Measurements from ENCODE around the gene PELI2.

PELI2 gene

DNA sequence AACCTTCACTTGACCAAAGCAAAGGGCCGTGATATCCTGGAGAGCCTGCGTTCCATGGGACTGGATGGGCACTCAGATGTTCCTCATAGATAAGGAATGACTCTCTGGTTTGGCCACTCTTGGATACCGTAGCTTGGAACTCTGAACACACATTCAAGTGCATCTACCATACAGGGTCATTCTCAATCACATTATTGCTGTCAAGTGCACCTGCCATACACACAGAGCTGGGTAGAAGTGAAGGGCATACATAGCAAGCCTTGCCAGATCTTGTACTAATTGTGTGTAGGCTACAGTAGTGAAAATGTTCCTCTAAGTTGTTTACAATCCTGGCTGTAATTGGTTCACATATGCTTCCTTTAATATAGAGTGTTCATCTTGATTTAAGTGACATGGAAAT, 58.3 kb downstream of the PELI2 start:
- no peak for DNase-seq

DNA sequence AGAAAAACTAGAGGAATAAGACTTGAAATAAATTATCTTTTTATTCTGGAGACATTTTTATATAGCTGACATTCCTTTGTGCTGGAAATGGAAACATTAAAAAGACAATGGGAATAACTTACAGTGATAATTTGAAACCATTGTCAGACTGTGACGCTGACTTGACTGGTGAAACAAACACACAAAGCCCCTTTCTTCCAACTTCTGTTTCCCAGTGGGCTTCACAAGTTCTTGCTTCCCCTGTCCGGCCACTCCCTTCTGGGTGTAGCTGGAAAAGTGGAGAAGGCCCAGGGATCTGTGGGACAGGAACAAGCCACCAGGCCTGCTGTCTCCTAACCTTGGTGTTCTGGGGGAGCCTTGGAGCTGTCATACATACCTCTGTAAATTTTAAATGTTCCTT, 58.8 kb downstream of the PELI2 start:
- DNase-seq: no peak

DNA sequence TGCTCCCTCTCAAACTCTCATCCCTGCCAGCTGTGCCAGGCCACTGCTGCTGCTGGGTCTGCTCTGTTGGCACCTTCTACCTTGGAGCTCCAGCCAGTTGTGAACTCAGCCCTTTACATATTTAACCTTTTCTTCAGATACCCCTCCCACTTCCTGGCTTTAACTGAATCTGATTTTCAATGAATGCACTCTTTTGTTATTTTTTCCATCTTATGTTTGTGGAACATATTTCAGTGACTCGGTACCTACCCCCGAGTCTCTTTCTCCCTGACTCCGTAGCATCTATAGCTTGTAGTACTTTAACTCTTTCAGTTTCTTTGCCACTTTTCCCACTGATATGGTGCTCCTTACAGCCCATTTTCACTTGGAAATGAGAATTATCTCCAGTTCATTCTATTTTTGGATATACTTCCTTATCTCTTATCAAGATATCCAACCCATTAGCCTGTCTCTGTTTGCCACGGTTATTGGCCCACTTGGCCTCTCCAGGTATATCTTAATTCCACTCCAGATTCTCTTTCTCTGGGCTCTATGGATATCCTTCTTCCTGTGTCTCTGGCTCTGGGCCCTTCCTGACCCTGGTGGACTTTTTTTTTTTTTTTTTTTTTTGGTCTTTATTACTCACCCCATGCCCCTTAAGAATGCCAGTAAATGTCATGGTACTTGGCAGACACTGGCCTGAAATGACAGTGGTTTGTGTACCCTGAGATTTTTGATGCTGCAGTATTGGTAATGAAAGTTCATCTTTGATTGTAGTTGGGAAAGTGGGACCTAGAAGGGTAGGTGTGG, 62.7 kb downstream of the PELI2 start:
- DNase-seq: no peak

DNA sequence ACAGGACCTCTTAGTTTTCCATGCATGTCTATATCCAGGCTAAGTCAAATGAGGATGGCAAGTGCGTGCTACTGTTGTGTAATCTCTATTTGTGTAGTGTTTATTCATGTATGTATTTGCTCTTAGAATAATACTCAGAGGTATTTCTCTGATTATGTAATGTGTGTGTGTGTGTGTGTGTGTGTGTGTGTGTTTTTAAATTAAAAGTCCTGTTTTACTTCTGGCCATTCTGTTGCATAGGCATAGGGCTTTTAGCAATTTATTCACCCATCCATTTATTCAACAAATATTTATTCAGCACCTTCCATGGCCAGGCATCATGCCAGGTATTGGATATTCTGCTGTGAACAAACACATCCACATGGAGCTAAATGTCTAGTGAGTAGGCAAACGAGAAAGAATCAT, 63.5 kb downstream of the PELI2 start:
- DNase-seq: no peak

DNA sequence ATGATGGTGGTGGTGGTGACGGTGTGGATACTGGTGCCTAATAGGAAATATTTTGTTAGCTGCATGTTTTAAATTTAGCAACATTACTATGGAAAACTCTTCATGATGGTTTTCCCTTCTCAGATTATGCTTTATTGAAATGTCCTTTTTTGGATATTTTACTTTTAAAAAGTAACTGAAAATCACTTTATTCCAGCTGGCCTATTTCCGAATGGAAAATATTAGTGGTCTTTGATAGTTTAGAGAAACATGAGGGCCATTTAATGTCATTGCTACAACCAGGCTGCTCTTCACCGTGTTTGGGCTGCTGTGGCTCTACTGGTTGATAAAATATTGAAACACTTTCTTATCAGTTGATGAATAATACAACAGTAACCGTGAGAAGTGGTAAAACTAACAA, 64.2 kb downstream of the PELI2 start:
- no peak for DNase-seq

DNA sequence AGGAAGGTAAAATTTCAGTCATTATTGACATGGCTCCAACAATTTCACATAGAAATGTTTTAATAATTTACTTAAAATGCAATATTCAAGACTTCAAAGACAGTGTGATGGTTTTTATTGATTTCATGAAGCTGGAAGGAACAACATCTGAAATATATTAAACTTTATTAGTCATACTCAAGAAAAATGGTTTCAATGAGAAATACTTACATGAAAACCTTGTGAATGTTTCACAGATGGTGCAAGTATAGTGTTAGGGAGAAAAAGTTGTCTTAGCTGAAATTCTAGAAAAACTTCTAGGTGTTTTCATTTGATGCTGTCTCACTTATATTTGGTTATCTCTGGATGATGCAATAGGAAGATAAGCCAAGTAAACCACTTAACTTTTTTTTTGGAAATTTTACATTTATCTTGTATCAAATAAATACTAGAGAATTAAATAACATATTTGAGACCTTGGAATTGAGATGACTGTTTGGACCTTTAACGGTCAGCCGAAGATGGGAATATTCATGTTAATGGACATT, 65.5 kb downstream of the PELI2 start:
- DNase-seq: no peak

DNA sequence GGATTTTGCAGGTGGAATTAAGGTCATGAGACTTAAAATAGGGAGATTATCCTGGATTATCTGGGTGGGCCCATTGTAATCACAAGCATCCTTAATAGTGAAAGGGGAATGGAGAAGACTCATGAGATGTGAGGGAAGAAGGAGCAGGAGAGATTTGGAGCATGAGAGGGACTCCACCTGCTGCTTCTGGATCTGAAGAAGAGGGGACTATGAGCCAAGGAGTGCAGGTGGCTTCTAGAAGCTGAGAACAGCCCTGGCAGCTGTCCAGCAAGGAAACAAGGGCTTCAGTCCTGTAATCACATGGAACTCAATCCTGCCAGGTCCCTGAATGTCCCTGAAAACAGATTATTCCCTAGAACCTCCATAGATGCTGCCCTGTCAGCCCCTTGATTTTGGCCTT, 67.8 kb downstream of the PELI2 start:
- DNase-seq: no peak

DNA sequence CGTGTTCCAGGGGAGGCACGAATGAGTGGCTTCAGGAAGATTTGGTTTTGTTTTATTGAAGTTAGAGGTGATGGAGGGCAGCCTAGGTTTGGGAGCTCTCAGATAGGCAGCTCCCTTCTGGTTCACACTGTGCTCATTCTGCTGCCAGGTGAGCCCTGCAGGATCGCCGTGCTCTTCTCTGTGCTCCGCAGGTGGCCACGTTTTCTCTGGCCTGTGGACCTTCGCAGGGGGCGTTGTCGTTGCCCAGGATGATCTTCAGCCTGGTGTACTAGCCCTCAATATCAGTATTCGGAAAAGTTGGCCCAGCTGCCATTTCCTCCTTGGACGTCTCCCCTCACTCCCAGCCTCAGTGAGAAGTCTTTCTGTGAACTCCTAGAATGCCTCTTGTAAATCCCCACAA, 69.5 kb downstream of the PELI2 start:
- DNase-seq: no peak

DNA sequence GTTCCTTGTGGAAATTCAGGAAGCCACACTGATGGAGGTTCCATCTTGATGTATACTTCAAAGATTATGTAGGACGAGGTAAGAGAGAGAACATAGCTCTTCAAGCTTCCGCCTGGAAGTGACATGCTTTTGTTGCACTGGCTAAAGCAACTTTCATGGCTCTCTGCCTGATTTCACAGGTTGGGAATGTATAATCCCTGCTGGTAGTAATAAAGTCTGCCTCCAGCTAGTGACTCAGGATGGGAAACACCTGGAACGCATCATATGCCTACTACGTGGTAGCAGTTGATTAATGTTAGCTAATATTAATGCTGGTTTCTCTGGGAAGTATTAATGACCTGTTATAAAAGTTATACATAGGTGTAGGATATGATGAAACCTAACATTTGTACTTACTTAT, 71.1 kb downstream of the PELI2 start:
- DNase-seq: peak; percentile 70

DNA sequence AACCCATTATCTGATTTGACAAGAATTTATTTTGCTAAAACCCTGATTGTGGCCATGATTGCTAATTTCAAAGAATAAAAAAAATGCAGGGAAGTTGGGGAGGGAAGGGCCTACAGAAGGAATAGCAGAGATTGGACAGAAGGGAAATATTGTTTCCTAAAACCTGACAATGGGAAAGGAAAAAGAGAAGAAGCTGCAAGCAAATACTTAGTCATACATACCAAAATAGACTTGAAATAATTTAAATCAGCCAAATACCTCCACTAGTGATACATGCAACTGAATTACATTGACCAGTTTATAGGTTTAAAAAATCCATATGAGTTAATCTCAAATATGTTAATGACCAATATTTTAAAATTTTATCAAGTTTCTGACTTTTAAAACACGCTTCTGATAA, 75.1 kb downstream of the PELI2 start:
- no peak for DNase-seq

DNA sequence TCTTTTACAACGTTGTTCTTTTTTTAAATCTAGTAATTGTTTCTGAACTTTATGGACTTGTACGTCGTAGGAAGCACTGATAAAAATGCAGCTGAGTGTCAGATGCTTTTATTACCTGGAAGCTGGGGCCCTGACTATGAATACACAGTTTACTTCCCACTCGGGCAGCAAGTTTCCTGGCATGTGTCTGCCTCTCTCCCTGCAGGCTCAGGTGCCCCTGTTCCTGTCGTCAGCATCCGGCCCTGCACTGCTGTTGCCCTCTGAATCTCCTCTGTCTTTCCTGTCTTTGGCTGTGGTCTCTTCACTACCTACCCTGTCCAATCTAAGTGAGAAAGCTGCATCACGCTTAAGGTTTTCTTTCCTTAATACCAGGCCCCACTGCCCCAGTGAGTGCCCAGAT, 75.8 kb downstream of the PELI2 start:
- DNase-seq: no peak

DNA sequence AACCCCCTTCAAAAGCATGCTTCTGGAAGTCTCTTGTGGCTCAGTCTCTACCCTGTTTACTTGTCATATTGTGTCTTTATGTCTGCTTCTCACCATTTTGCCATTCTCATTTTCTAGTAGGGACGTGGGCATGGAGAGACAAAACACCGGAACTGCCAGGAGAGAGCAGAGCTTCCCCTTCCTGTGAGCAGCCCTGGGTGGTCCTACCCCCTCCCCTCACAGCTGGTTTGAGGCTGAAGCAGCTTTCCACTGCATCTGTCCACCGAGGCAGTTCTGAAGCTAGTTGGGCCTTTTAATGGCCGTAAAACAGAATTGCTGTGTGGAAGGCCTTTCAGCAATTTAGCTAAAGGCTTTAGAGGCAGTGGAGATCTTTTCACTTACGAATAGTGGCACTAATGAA, 77.0 kb downstream of the PELI2 start:
- DNase-seq: no peak

DNA sequence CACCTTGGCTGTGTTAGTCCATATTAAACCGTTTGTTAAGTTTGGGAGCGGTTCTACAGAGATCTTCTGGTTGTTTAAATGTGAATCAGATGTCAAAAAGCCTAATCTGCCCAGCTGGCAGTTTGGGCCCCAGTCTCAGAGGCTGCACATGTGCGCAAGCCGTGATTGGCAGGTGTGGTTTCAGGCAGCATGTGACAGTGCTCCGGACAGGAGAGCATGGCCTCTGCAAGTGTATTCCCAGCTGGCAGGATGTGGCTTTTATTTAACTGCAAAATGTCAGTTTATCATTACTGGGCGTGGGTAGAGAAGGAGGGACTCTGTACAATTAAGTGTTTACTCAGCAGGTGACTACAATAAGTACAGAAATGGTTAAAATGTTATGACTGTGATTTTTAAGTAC, 77.5 kb downstream of the PELI2 start:
- DNase-seq: no peak

DNA sequence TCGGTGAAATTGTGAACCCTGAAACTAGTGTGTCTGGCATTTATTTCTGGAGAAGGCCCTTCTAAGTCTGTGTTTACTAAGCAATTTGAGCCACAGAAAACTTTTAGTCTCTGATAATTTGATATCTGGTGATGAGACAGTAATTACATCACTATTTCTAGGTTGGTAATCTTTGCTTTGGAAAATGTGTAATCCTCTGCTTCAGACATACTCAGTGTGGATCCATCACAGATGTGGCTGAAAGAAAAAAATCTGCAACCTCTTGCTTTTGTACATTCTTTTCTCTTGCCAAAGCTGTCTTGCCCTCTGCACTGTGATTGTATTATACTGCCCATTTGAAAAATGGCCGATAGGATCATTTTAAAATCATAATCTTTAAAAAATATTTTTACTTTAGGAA, 78.1 kb downstream of the PELI2 start:
- no peak for DNase-seq

DNA sequence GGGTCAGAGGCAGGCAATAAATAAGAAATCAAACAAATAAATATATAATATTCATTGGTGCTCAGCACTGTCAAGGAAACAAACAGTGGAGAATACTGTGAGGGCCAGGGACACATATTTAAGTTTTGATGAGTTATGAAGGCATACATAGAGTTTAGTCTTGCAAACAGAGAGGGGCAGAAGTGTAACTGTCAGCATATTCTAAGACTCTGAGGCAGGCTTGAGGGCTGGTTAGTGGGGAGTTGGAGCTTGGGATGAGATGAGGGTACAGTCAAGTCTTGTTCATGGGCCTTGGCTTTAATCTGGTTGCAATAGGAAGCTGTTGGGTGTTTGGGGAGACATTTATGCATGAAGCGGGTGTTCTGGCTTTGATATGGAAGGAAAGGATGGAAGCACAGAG, 78.9 kb downstream of the PELI2 start:
- no peak for DNase-seq

DNA sequence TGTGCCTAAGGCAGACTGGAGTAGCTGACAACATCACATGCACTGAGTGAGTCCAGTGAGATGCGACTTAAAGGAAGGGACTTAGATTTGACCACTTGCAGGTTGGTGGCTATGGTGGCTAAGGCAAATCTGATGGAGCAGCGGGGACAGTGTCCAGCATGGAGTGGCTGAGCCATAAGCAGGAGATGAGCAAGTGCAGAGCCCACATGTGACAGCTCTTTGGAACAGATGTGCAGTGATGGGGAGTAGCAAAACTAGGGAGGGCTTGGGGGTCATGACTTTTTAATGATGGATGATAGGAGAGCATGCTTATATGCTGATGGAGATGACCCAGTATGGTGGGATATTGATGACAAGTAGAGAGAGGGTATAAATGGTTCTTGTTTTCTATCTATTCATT, 80.2 kb downstream of the PELI2 start:
- DNase-seq: no peak

DNA sequence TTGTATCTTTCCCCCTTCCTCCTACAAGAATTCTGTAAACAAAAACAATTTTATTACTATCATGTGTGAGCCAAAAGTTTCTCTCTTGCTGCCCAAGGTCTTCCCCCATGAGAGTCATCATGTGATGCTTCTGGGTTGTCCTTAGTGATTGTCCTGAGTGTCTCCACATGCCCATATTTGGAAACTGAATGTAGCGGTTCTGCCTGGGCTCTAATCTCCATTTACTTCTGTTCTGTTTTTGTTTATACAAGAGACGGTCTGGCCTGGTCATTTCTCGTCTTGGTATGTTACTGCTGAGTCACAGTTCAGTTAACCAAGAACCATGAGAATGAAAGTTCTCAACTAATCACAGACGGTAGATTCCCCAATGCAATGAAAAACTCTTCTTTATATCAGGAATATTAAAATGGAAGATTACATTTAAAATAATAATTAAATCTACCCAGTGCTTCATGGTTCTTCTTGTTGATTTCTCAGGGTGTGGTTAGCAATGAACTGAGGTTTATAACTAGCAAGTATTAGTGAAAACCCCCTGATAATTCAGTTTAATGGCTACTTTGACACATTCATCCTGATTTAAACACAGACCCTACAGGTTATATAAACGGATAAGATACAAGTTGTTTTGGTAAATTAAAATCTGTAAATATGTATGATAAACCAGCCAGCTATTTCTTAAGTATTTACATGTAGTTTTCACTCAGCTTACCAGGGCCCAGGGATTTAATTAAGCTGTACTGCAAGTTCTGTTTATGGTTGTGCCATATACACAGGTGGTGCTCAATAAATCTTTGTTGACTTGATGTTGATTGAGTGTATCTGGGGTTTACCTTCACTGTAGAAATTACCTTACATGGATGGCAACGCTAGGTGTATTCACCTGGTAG, 81.1 kb downstream of the PELI2 start:
- peak; percentile 94 for DNase-seq

DNA sequence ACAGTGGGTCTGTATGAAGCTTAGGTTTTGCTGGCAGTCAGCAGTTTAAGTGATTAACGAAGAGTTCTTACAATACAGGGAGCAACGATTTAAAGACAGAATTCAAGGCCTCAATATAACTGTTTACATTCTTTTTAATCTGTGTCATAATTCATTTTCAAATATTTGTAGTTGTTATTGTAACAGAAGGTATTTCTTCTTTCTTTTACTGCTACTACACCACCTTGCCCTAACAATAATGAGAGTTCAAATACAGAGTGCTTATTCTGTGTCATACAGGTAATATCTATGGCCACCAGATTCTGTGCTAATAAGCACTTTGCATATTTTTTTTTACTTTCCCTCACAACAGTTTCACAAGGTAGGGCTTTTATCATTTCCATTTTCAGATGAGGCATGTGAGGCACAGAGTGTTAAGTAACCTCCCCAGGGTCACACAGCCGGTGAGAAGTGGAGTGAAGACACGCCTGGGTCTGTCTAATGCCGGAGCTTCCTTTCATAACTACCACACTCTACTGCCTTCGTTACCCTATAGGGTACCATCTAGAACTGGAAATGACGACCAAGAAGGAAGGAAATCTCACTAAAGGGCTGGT, 81.9 kb downstream of the PELI2 start:
- no peak for DNase-seq

DNA sequence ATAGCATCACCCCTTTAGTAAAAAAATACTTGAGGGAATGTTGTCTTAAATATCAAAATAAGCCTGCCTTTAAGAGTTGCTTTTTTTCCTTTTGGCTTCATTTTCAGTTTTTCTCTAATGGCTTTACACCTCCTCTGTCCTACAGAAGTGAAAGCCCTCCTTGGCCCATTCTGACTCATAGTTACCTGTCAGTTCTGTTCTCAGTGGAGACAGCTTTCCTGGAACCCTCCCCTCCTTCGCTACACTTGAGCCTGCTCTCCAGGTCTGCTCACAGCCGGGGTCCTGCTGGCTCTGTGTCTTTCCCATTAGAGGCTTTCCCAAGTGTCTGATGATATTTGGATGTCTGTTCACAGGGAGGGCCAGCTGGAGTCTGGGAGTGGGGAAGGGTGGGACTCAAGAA, 84.0 kb downstream of the PELI2 start:
- no peak for DNase-seq

DNA sequence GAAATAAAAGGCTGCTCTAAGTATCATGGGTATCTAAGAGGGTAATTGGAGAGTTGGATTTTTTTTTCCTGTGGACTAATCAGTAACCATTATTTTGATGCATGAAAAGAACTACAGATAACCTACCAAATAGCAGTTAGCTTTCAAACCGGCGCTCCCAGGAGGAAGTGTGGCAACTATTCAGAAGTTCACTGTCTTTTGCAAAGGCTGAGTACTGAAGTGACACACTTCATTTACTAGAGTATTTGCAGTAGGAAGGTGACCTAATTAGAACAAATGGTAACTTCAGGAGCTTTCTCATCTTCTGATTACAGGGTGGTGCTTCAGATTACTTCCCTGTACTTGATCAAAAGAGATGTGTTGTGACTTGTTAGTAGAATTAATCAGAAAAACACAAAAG, 87.7 kb downstream of the PELI2 start:
- peak; percentile 11 for DNase-seq

DNA sequence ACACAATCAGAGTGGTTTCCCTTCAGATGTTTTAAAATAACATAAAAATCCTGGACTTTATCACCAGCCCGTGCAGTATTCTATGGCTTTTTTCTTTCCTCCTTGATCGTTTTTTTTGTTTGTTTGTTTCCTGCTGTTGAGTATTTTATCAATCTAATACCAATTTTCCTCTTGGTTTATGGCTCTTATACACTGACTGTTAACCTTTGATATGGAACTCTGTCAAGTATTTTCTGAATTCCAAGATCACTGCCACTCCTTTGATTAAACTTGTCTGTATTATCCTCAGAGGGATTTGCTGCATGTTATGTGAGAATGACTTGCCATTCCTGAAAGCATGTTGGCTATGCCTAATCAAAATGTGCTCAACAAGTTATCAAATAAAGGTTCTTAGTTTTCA, 88.4 kb downstream of the PELI2 start:
- DNase-seq: no peak

DNA sequence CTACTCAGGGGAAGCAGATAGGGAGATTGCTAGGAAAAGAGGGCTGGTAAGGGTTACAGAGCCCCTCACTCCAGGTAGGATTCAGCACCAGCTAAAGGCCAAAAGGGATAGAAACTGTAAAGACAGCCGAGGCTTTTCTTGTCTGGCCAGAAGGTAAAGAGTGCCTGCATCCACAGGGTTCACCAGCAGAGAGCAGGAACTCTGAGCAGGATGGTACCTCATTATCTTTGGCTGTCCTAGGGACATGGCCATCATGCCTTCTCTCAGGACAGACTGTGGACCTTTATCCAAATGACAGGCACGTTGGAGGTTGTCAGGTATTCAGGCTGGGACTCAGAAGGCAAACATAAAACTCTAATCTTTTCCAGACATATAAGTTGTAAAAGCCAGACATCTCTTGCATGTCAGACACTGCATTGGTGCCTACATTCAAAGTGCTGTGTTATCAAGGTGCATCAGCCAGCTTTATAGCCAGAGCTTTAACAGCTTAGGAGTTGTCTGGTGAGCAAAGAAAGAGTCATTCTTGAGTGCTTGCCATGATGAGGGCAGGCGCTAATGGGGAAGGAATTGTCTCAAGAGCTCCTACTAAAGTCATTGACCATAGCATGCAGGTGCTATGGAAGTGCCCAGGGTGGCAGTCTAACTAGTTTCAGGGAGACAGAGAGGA, 89.5 kb downstream of the PELI2 start:
- no peak for DNase-seq

DNA sequence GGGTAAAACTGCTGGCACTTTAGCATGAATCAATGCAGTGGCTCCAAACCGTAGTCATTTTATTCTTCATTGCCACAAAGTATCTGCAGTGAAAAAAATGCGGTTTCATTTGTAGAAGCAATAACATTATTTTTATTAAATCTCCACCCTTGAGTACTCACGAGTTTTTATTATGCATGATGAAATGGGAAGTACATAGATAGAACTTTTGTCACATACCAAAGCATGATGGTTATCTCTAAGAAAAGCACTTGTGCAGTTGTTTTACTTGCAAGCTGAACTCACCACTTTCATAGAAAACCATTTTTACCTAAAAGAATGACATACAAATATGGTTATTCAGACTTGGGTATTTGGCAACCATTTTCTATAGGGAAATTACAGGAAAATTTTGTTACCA, 90.3 kb downstream of the PELI2 start:
- DNase-seq: no peak
